Neural cell (in vitro differentiated cells): Measurements from ENCODE around the gene CELA2A. TPM values are rescaled to one million over a fixed set of nuclear protein-coding genes. Genes with fewer than 3 reads are reported as not detected.

ENCODE experiments used
- H2AFZ ChIP-seq: fragments of 200-600, 300-800 bp; sonication (generic), shearing (Covaris generic); 2 replicates; pipeline ENCODE4 v1.6.0; 2014; ENCODE audit warnings: low read depth, mild to moderate bottlenecking, antibody characterized with exemption, low read length, moderate library complexity
- H3F3A ChIP-seq: fragments of 200-600 bp; shearing (Covaris generic); 2 replicates; pipeline ENCODE4 v1.6.1; 2016; ENCODE audit warnings: mild to moderate bottlenecking, moderate library complexity, mixed read lengths, antibody characterized with exemption, low read length; ENCODE audit not compliant: insufficient read depth, poor library complexity, severe bottlenecking
- H3K27ac ChIP-seq: fragments of 200-600, 300-800 bp; sonication (generic), shearing (Covaris generic); 2 replicates; pipeline ENCODE4 v1.5.1; 2014; ENCODE audit warnings: mild to moderate bottlenecking, low read length, moderate library complexity
- H3K27me3 ChIP-seq: fragments of 300-800, 200-600 bp; sonication (generic), shearing (Covaris generic); 2 replicates; pipeline ENCODE4 v1.6.0; 2014; ENCODE audit warnings: mild to moderate bottlenecking, low read depth, low read length, moderate library complexity; ENCODE audit not compliant: insufficient read depth
- H3K36me3 ChIP-seq: fragments of 300-800, 200-600 bp; sonication (generic), shearing (Covaris generic); 2 replicates; pipeline ENCODE4 v1.5.1; 2014; ENCODE audit warnings: mild to moderate bottlenecking, antibody characterized with exemption, low read length, moderate library complexity; ENCODE audit not compliant: insufficient read depth
- H3K4me2 ChIP-seq: fragments of 300-800, 200-600 bp; sonication (generic), shearing (Covaris generic); 2 replicates; pipeline ENCODE4 v1.6.0; 2014; ENCODE audit warnings: mild to moderate bottlenecking, low read length
- H3K4me3 ChIP-seq: fragments of 300-800, 200-600 bp; sonication (generic), shearing (Covaris generic); 2 replicates; pipeline ENCODE4 v1.5.1; 2014; ENCODE audit warnings: mild to moderate bottlenecking, low read length, moderate library complexity
- H3K79me2 ChIP-seq: fragments of 200-600 bp; shearing (Covaris generic); replicated peaks from 2 replicates; pipeline ENCODE4 v1.6.0; 2014; ENCODE audit warnings: mild to moderate bottlenecking, low read length, moderate library complexity; ENCODE audit not compliant: insufficient read depth
- H3K9ac ChIP-seq: fragments of 300-800, 200-600 bp; sonication (generic), shearing (Covaris generic); 2 replicates; pipeline ENCODE4 v1.6.1; 2016; ENCODE audit warnings: mild to moderate bottlenecking, low read length, mixed read lengths
- H3K9me2 ChIP-seq: fragments of 200-600 bp; shearing (Covaris generic); 2 replicates; pipeline ENCODE4 v1.6.1; 2016; ENCODE audit warnings: mild to moderate bottlenecking, low read length, mixed read lengths; ENCODE audit not compliant: insufficient read depth
- H3K9me3 ChIP-seq: fragments of 200-600, 300-800 bp; sonication (generic), shearing (Covaris generic); 2 replicates; pipeline ENCODE4 v1.6.1; 2016; ENCODE audit warnings: mild to moderate bottlenecking, mixed run types, low read length, moderate library complexity, mixed read lengths
- H4K20me1 ChIP-seq: fragments of 200-600 bp; shearing (Covaris generic); 2 replicates; pipeline ENCODE4 v1.6.1; 2016; ENCODE audit warnings: mild to moderate bottlenecking, mixed run types; ENCODE audit not compliant: insufficient read depth
- CTCF ChIP-seq: fragments of 450-650 bp; IDR thresholded peaks from 2 replicates; pipeline ENCODE4 v1.5.1; 2014; ENCODE audit warnings: antibody characterized with exemption, mild to moderate bottlenecking, moderate library complexity; ENCODE audit not compliant: poor library complexity, severe bottlenecking
- EP300 ChIP-seq: fragments of 450-650 bp; conservative IDR thresholded peaks from 2 replicates; pipeline ENCODE4 v1.6.1; 2014; ENCODE audit warnings: antibody characterized with exemption, mild to moderate bottlenecking, moderate library complexity; ENCODE audit not compliant: poor library complexity, severe bottlenecking
- EZH2 ChIP-seq: fragments of 200-600, 300-800 bp; shearing (Covaris generic), sonication (generic); IDR thresholded peaks from 2 replicates; pipeline ENCODE4 v1.6.1; 2014; ENCODE audit warnings: antibody characterized with exemption, low read length, borderline replicate concordance, mild to moderate bottlenecking; ENCODE audit not compliant: insufficient read depth, poor library complexity, severe bottlenecking
- MXI1 ChIP-seq: fragments of 450-650 bp; conservative IDR thresholded peaks from 2 replicates; pipeline ENCODE4 v1.6.1; 2014; ENCODE audit warnings: antibody characterized with exemption, mild to moderate bottlenecking; ENCODE audit not compliant: poor library complexity, severe bottlenecking
- POLR2AphosphoS5 ChIP-seq: IDR thresholded peaks from 2 replicates; pipeline ENCODE4 v1.6.1; 2012
- RAD21 ChIP-seq: fragments of 450-650 bp; conservative IDR thresholded peaks from 2 replicates; pipeline ENCODE4 v1.6.1; 2014; ENCODE audit warnings: antibody characterized with exemption, mild to moderate bottlenecking, moderate library complexity
- REST ChIP-seq: IDR thresholded peaks from 2 replicates; pipeline ENCODE4 v1.6.1; 2012; ENCODE audit warnings: borderline replicate concordance
- SMC3 ChIP-seq: fragments of 450-650 bp; conservative IDR thresholded peaks from 2 replicates; pipeline ENCODE4 v1.6.1; 2014; ENCODE audit warnings: antibody characterized with exemption, mild to moderate bottlenecking, moderate library complexity; ENCODE audit not compliant: poor library complexity
- TAF1 ChIP-seq: IDR thresholded peaks from 2 replicates; pipeline ENCODE4 v1.6.1; 2012; ENCODE audit warnings: low read depth
- polyA plus RNA-seq: library from polyadenylated mRNA; depleted of rRNA; stranded (reverse); fragments of >200 nt; gene quantifications from 2 replicates; pipeline ENCODE4 v1.2.3, GENCODE V29; 2014

CELA2A gene
- polyA plus RNA-seq, 1 donor from 2014 or later = not detected

- no peak overlapping the region for H3K4me3 ChIP-seq
- no peak overlapping the region for H3K4me2 ChIP-seq
- no peaks in the 10 kb centered on the region for H3K27me3 ChIP-seq
- H3K9ac ChIP-seq = no peak overlapping the region
- H3K9me3 ChIP-seq = no peaks in the 10 kb centered on the region
- no peak overlapping the region for H2AFZ ChIP-seq
- TF ChIP-seq MXI1 (no peak), SMC3 (no peak), POLR2AphosphoS5 (no peak), TAF1 (no peak), EP300 (no peak), REST (no peak), RAD21 (no peak), EZH2 (no peak), CTCF (no peak)
- no peaks in the 10 kb centered on the region for H3F3A ChIP-seq
- no peak overlapping the region for H3K27ac ChIP-seq
- no peaks in the 10 kb centered on the region for H3K9me2 ChIP-seq
- no peaks in the 10 kb centered on the region for H3K79me2 ChIP-seq
- no peaks in the 10 kb centered on the region for H3K36me3 ChIP-seq
- H4K20me1 ChIP-seq = no peaks in the 10 kb centered on the region
Measured at GRCh38 chr1:15459771-15460707, 3.5 kb downstream of the CELA2A start.

GRCh38 chr1:15460708-15461095 is 4.2 kb downstream of the CELA2A start:
- Histone ChIP-seq H3K27me3 (no peaks in the 10 kb centered on the region), H2AFZ (no peak overlapping the region), H3K4me2 (no peak overlapping the region), H3K36me3 (no peaks in the 10 kb centered on the region), H3K27ac (no peak overlapping the region), H3K4me3 (no peak overlapping the region), H3K9me2 (no peaks in the 10 kb centered on the region), H3K9ac (no peak overlapping the region), H3F3A (no peaks in the 10 kb centered on the region), H4K20me1 (no peaks in the 10 kb centered on the region), H3K79me2 (no peaks in the 10 kb centered on the region), H3K9me3 (no peaks in the 10 kb centered on the region)
- TF ChIP-seq MXI1 (no peak), TAF1 (no peak), POLR2AphosphoS5 (no peak), REST (no peak), EP300 (no peak), CTCF (no peak), EZH2 (no peak), SMC3 (no peak)
